Smooth muscle cell of the umbilical artery (primary cell): ENCODE data around the gene KRT36. TPM values are rescaled to one million over a fixed set of nuclear protein-coding genes. Genes with fewer than 3 reads are reported as not detected.

Experiments
- total RNA-seq: library from RNA; depleted of rRNA; stranded (reverse); fragments of >200 nt; gene quantifications from 2 replicates; pipeline ENCODE4 v1.2.3, GENCODE V29; 2014

The KRT36 gene
- total RNA-seq = not detected in 2 replicates

GRCh38 chr17:41489531-41489930 is at the start of gene KRT36:
Gene KRT36, minus strand, starts transcription at chr17:41489910. Its CDS starts 46 bp downstream, at chr17:41489864.

GRCh38 chr17:41518789-41519449 is 29.2 kb upstream of the KRT36 start, which contains the start of gene KRT15:
Gene KRT15, minus strand, starts transcription at chr17:41518890. Its CDS starts 63 bp downstream, at chr17:41518827.

GRCh38 chr17:41505007-41505808 is 15.5 kb upstream of the KRT36 start, which contains the start of gene KRT13:
Gene KRT13, minus strand, starts transcription at chr17:41505612. Its CDS starts 62 bp downstream, at chr17:41505550.

GRCh38 chr17:41481036-41481435 is 8.7 kb downstream of the KRT36 start, which contains the start of gene KRT35:
Gene KRT35, minus strand, starts transcription at chr17:41481151. Its CDS starts 54 bp downstream, at chr17:41481097.

GRCh38 chr17:41466988-41467387 is 22.7 kb downstream of the KRT36 start, which contains the start of gene KRT32:
Gene KRT32, minus strand, starts transcription at chr17:41467386. Its CDS starts 61 bp downstream, at chr17:41467325.

GRCh38 chr17:41440531-41441033 is 49.1 kb downstream of the KRT36 start, which contains the start of gene KRT38:
Gene KRT38, minus strand, starts transcription at chr17:41440983. Its CDS starts 62 bp downstream, at chr17:41440921.

Other genes starting within 250 kb of the KRT36 start
- not detected in 2 replicates for gene KRTAP9-4, start 240.2 kb downstream of the KRT36 start, total RNA-seq
- not detected in 2 replicates for gene KRTAP9-9, start 234.5 kb downstream of the KRT36 start, total RNA-seq
- not detected in 2 replicates for gene KRTAP9-6, start 224.5 kb downstream of the KRT36 start, total RNA-seq
- not detected in 2 replicates for gene KRTAP9-7, start 214.2 kb downstream of the KRT36 start, total RNA-seq
- gene KRTAP29-1, start 187.1 kb downstream of the KRT36 start, total RNA-seq = not detected in 2 replicates
- not detected in 2 replicates for gene KRTAP16-1, start 180.6 kb downstream of the KRT36 start, total RNA-seq
- gene KRTAP17-1, start 174.2 kb downstream of the KRT36 start, total RNA-seq = not detected in 2 replicates
- not detected in 2 replicates for gene KRT33A, start 139.1 kb downstream of the KRT36 start, total RNA-seq
- 0.30 and 0.32 TPM in 2 replicates for gene KRT33B, start 120.1 kb downstream of the KRT36 start, total RNA-seq
- gene KRT34, start 107.6 kb downstream of the KRT36 start, total RNA-seq = 0.89 and 6.6 TPM in 2 replicates
- gene KRT31, start 92.3 kb downstream of the KRT36 start, total RNA-seq = not detected in 2 replicates
- not detected in 2 replicates for gene KRT37, start 65.3 kb downstream of the KRT36 start, total RNA-seq
- not detected in 2 replicates for gene KRT38, start 48.9 kb downstream of the KRT36 start, total RNA-seq
- gene KRT32, start 22.5 kb downstream of the KRT36 start, total RNA-seq = 0.09 TPM in 1 of 2 replicates, not detected in the other
- not detected in 2 replicates for gene KRT35, start 8.8 kb downstream of the KRT36 start, total RNA-seq
- gene KRT13, start 15.7 kb upstream of the KRT36 start, total RNA-seq = 0.30 and 0.46 TPM in 2 replicates
- gene KRT15, start 29.0 kb upstream of the KRT36 start, total RNA-seq = 1.8 and 8.6 TPM in 2 replicates
- gene KRT19, start 38.4 kb upstream of the KRT36 start, total RNA-seq = 82.3 and 279 TPM in 2 replicates
- gene KRT9, start 82.1 kb upstream of the KRT36 start, total RNA-seq = not detected in 2 replicates
- gene KRT14, start 97.0 kb upstream of the KRT36 start, total RNA-seq = 0.46 TPM in 1 of 2 replicates, not detected in the other
- not detected in 2 replicates for gene KRT16, start 122.9 kb upstream of the KRT36 start, total RNA-seq
- 2.7 and 2.8 TPM in 2 replicates for gene KRT17, start 134.7 kb upstream of the KRT36 start, total RNA-seq
- 203 and 238 TPM in 2 replicates for gene EIF1, start 199.0 kb upstream of the KRT36 start, total RNA-seq
- gene GAST, start 222.4 kb upstream of the KRT36 start, total RNA-seq = not detected in 2 replicates
- 0.18 TPM in 1 of 2 replicates, not detected in the other for gene HAP1, start 244.7 kb upstream of the KRT36 start, total RNA-seq